Measurements from ENCODE around the gene TBX4. TPM values are rescaled to one million over a fixed set of nuclear protein-coding genes. Genes with fewer than 3 reads are reported as not detected.
A peak's percentile ranks its signal among the peaks of the same experiment; 100 is the strongest.

Gene TBX4
- total and polyA plus RNA-seq, 9 of the 15 experiments (the other 6 are each of a cell fraction or from before 2014, with no cell fraction given) = not detected

- ATAC-seq (no peak), DNase-seq (ENCODE audit: extremely low read depth in 1 of 4, low spot score in 3 of 4) (no peak), FAIRE-seq (no peak)
- TF ChIP-seq BCLAF1 (IDR thresholded peaks at IDR 0.05; ENCODE audit: borderline replicate concordance in 1 of 2, control insufficient read depth in 1 of 2, low read depth in 2 of 2, low read length in 1 of 2) = peak in 1 of 2 experiments; percentile 16; a peak in 1 of 4 replicates
- TF ChIP-seq TRIM28 (IDR thresholded peaks at IDR 0.05) = no peak
- TF ChIP-seq ZBTB11 (CRISPR knock-in tag; IDR thresholded peaks at IDR 0.05) = peak in 1 of 3 experiments; percentile 65; a peak in 2 of 6 replicates
- Histone ChIP-seq H3K4me2 (ENCODE audit: insufficient read depth, low read length) (no peak overlapping the region), H3K79me2 (ENCODE audit: control insufficient read depth, insufficient read depth, low read length) (no peaks in the 10 kb centered on the region), H3K36me3 (ENCODE audit: control insufficient read depth, insufficient read depth, low read length) (no peaks in the 10 kb centered on the region), H3K4me3 (no peak overlapping the region), H3K27ac (ENCODE audit: extremely low read depth, low read depth, low read length) (no peak overlapping the region), H3K9me1 (ENCODE audit: control insufficient read depth, insufficient read depth, low read length) (no peaks in the 10 kb centered on the region), H3K9ac (ENCODE audit: insufficient read depth in 1 of 2, low read depth in 2 of 2, low read length in 2 of 2) (no peak overlapping the region), H2AFZ (ENCODE audit: low read depth, low read length) (no peak overlapping the region), H3K4me1 (replicated peaks in 1 of 2; ENCODE audit: control insufficient read depth in 2 of 2, insufficient read depth in 2 of 2, low read length in 2 of 2) (peaks cover 0 to 35% of the 10 kb centered on the region in 2 experiments; a peak in 2 of 5 replicates), H3K9me3 (replicated peaks; ENCODE audit: control insufficient read depth, insufficient read depth, low read depth, low read length) (no peaks in the 10 kb centered on the region), H3K27me3 (ENCODE audit: control insufficient read depth in 2 of 2, insufficient read depth in 2 of 2, low read length in 2 of 2) (peaks cover 34 to 79% of the 10 kb centered on the region in 2 experiments; a peak in 4 of 5 replicates), H4K20me1 (replicated peaks; ENCODE audit: control insufficient read depth, insufficient read depth, low read length) (no peaks in the 10 kb centered on the region)
- in situ Hi-C loops (cut with MboI) (no loop called here), intact Hi-C loops (cut with micrococcal nuclease) (no loop called here)
- 7% methylated on average over 18 of the region's 18 CpGs for WGBS (ENCODE audit: insufficient coverage, low coverage, missing lambda C conversion rate)
- no TSS peak for BruUV-seq (replicated peaks)
- POLR2A ChIA-PET = interaction anchor here (0.6 to 1.0 kb wide), 2 partner anchors 13 to 32 kb away, joined by 3 read pairs; no protein-coding TSS in a partner anchor
- CTCF ChIA-PET (ENCODE audit: low intra/inter-chr PET ratio) = no interaction called here
Observed at GRCh38 chr17:61455324-61456060, 3.3 kb downstream of the TBX4 start.

Data from K562 (cell line).